Panc1 (cell line): ENCODE results near the gene RESF1. TPM values are rescaled to one million over a fixed set of nuclear protein-coding genes. Genes with fewer than 3 reads are reported as not detected.
"Not testable (repeated sequence)": the region's sequence is repeated elsewhere in the genome, so short reads cannot be mapped to it uniquely, and the experiment has no call there.

Experiments used
- ATAC-seq: fragments of 200-7000 bp; cut with Tn5 transposase; 2 replicates; pipeline ENCODE4 v1.9.1; 2020; ENCODE audit warnings: mild to moderate bottlenecking, moderate library complexity
- BruUV-seq: library from RNA; stranded (reverse); fragments of 400-500 nt; replicated peaks from 2 replicates; lab custom pipeline; 2021; lab: Mats Ljungman, UMichigan
- CTCF ChIA-PET: fragments of 300-600 bp; sonication (Branson Sonifier 250); formaldehyde crosslinking; loops from one replicate; lab custom pipeline; 2022; ENCODE audit warnings: antibody characterized with exemption; lab: Charles Lee
- POLR2A ChIA-PET: fragments of 300-600 bp; sonication (Branson Sonifier 250); formaldehyde crosslinking; loops from one replicate; lab custom pipeline; 2022; ENCODE audit warnings: antibody characterized with exemption; lab: Charles Lee
- DNase-seq: peaks from one replicate; pipeline ENCODE4 v3.0.0-alpha.2; 2010; ENCODE audit warnings: low read depth, low spot score
- H3K27ac ChIP-seq: 2 replicates; pipeline ENCODE4 v1.5.1; 2011; ENCODE audit warnings: mild to moderate bottlenecking, low read length, inconsistent platforms
- H3K27me3 ChIP-seq: fragments of 200-500 bp; sonication (Bioruptor generic); 2 replicates; pipeline ENCODE4 v1.6.0; 2014; ENCODE audit warnings: low read length, inconsistent platforms; ENCODE audit not compliant: control insufficient read depth, insufficient read depth
- H3K36me3 ChIP-seq: fragments of 200-500 bp; sonication (Bioruptor generic); 2 replicates; pipeline ENCODE4 v1.5.1; 2014; ENCODE audit warnings: inconsistent platforms, mild to moderate bottlenecking, low read length, moderate library complexity; ENCODE audit not compliant: control insufficient read depth, insufficient read depth
- H3K4me1 ChIP-seq: 2 replicates; pipeline ENCODE4 v1.5.1; 2011; ENCODE audit warnings: inconsistent platforms, mild to moderate bottlenecking, low read length, moderate library complexity; ENCODE audit not compliant: control insufficient read depth, insufficient read depth
- H3K4me3 ChIP-seq, 2 experiments: 2 replicates each; pipeline ENCODE4 v1.5.1; 2011 to 2012; ENCODE audit warnings: low read depth in 2 of 2, low read length in 2 of 2, mild to moderate bottlenecking in 2 of 2, inconsistent platforms in 1 of 2, moderate library complexity in 1 of 2
- H3K9me3 ChIP-seq: fragments of 200-500 bp; sonication (Bioruptor generic); 2 replicates; pipeline ENCODE4 v1.5.1; 2014; ENCODE audit warnings: low read depth, mild to moderate bottlenecking, inconsistent platforms, low read length, moderate library complexity; ENCODE audit not compliant: control insufficient read depth, insufficient read depth
- CTCF ChIP-seq: fragments of 450-650 bp; IDR thresholded peaks from 2 replicates; pipeline ENCODE4 v1.5.1; 2017; ENCODE audit warnings: mild to moderate bottlenecking
- POLR2AphosphoS5 ChIP-seq: IDR thresholded peaks from 2 replicates; pipeline ENCODE4 v1.6.1; 2012; ENCODE audit warnings: mild to moderate bottlenecking, low read depth, low read length, moderate library complexity
- SIN3A ChIP-seq: IDR thresholded peaks from 2 replicates; pipeline ENCODE4 v1.6.1; 2012; ENCODE audit warnings: low read depth, mild to moderate bottlenecking, low read length, moderate library complexity, borderline replicate concordance; ENCODE audit not compliant: insufficient read depth
- TCF7L2 ChIP-seq: IDR thresholded peaks from 2 replicates; pipeline ENCODE4 v1.6.1; 2011; ENCODE audit warnings: mild to moderate bottlenecking, low read depth, low read length, inconsistent platforms
- in situ Hi-C: cut with HindIII; loops from 2 replicates; pipeline ENCODE4 v1.10.0; 2016; ENCODE audit warnings: low sequenced_read_pairs, low pct_unique_long_range_greater_than_20kb
- intact Hi-C: fragments of 100-400 bp; cut with micrococcal nuclease; formaldehyde crosslinking; loops from one replicate; pipeline ENCODE4 v1.10.0; 2022; ENCODE audit not compliant: unreplicated experiment
- total RNA-seq: library from RNA; stranded (reverse); gene quantifications from one replicate; pipeline ENCODE4 v1.2.1, GENCODE V29; 2021; ENCODE audit not compliant: unreplicated experiment
- TF ChIP-seq, protein P1 (sequence below), 2 experiments: IDR thresholded peaks; 2 replicates each; pipeline ENCODE4 v1.6.1; 2011 to 2012; ENCODE audit warnings: low read depth in 2 of 2, control low read depth in 1 of 2, low read length in 1 of 2, mild to moderate bottlenecking in 1 of 2, moderate library complexity in 1 of 2; ENCODE audit not compliant: insufficient read depth in 1 of 2

Gene RESF1
- total RNA-seq, 1 experiment from 2014 or later: 42.4 TPM

GRCh38 chr12:31947971-31948370 is 11.2 kb upstream of the RESF1 start:
- Histone ChIP-seq H3K36me3 (no peaks in the 10 kb centered on the region), H3K9me3 (no peaks in the 10 kb centered on the region), H3K27me3 (no peaks in the 10 kb centered on the region), H3K4me1 (no peaks in the 10 kb centered on the region), H3K27ac (no peak overlapping the region), H3K4me3 (no peak overlapping the region)
- DNase-seq (no peak), ATAC-seq (no peak)
- POLR2A ChIA-PET: no interaction called here
- intact Hi-C loops: no loop called here
- CTCF ChIA-PET: no interaction called here
- no TSS peak for BruUV-seq
- in situ Hi-C loops: no loop called here
- TF ChIP-seq CTCF: no peak
- no peak for TF ChIP-seq TCF7L2
- no peak for TF ChIP-seq POLR2AphosphoS5
- TF ChIP-seq, protein P1, sequence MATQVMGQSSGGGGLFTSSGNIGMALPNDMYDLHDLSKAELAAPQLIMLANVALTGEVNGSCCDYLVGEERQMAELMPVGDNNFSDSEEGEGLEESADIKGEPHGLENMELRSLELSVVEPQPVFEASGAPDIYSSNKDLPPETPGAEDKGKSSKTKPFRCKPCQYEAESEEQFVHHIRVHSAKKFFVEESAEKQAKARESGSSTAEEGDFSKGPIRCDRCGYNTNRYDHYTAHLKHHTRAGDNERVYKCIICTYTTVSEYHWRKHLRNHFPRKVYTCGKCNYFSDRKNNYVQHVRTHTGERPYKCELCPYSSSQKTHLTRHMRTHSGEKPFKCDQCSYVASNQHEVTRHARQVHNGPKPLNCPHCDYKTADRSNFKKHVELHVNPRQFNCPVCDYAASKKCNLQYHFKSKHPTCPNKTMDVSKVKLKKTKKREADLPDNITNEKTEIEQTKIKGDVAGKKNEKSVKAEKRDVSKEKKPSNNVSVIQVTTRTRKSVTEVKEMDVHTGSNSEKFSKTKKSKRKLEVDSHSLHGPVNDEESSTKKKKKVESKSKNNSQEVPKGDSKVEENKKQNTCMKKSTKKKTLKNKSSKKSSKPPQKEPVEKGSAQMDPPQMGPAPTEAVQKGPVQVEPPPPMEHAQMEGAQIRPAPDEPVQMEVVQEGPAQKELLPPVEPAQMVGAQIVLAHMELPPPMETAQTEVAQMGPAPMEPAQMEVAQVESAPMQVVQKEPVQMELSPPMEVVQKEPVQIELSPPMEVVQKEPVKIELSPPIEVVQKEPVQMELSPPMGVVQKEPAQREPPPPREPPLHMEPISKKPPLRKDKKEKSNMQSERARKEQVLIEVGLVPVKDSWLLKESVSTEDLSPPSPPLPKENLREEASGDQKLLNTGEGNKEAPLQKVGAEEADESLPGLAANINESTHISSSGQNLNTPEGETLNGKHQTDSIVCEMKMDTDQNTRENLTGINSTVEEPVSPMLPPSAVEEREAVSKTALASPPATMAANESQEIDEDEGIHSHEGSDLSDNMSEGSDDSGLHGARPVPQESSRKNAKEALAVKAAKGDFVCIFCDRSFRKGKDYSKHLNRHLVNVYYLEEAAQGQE (IDR thresholded peaks at IDR 0.05; ENCODE audit: insufficient read depth in 1 of 2, low read depth in 2 of 2, low read length in 1 of 2): no peak
- TF ChIP-seq SIN3A: no peak

- ATAC-seq, intact Hi-C loops, H3K4me3 ChIP-seq, H3K27me3 ChIP-seq, POLR2A ChIA-PET, DNase-seq, CTCF ChIA-PET, H3K27ac ChIP-seq, H3K4me1 ChIP-seq, BruUV-seq, H3K9me3 ChIP-seq, H3K36me3 ChIP-seq, in situ Hi-C loops: not testable (repeated sequence)
These were observed 10.4 kb upstream of the RESF1 start for GRCh38 chr12:31948697-31949359.

DNA sequence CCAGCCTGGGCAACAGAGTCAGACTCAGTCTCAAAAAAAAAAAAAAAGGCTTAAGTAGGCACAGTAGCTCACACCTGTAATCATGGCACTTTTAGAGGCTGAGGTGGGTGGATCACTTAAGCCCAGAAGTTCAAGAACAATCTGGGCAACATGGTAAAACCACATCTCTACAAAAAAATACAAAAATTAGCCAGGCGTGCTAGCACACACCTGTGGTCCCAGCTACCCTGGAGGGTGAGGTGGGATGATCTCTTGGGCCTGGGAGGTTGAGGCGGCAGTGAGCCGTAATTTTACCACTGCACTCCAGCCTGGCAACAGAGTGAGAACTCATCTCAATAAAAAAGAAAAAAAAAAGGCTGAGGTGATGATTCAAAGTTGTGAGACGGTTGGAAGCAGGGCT is 9.1 kb upstream of the RESF1 start:
- DNase-seq: no peak
- intact Hi-C loops: no loop called here
- no peak for ATAC-seq

More for the DNA sequence above, 9.1 kb upstream of the RESF1 start:
- no peak for TF ChIP-seq SIN3A
- TF ChIP-seq, protein P1 (IDR thresholded peaks at IDR 0.05; ENCODE audit: insufficient read depth in 1 of 2, low read depth in 2 of 2, low read length in 1 of 2): no peak
- TF ChIP-seq CTCF: no peak
- TF ChIP-seq POLR2AphosphoS5: no peak
- TF ChIP-seq TCF7L2: no peak
- Histone ChIP-seq H3K4me3 (no peak overlapping the region), H3K36me3 (no peaks in the 10 kb centered on the region), H3K4me1 (no peaks in the 10 kb centered on the region), H3K9me3 (no peaks in the 10 kb centered on the region), H3K27ac (no peak overlapping the region), H3K27me3 (no peaks in the 10 kb centered on the region)
- no TSS peak for BruUV-seq
- CTCF ChIA-PET: interaction anchor here (0.7 kb wide), 1 partner anchor 249 kb away, joined by 8 read pairs; no protein-coding TSS in a partner anchor
- in situ Hi-C loops: no loop called here
- POLR2A ChIA-PET: interaction anchor here (0.7 kb wide), 1 partner anchor 923 kb away, joined by 8 read pairs; no protein-coding TSS in a partner anchor
